ENCODE data around the gene C1orf35.

GRCh38 chr1:228074954-228075730 lies 28.0 kb downstream of the C1orf35 start:
- TF ChIP-seq CTCF (IDR thresholded peaks at IDR 0.05; ENCODE audit: control extremely low read depth in 1 of 3, insufficient read depth in 1 of 3, low read depth in 1 of 3, low read length in 3 of 3), result no peak
- no peak for TF ChIP-seq SP1 (IDR thresholded peaks at IDR 0.05; ENCODE audit: low read depth, low read length)
